NCI-H460 (cell line): Measurements from ENCODE around the gene MBNL2. TPM values are rescaled to one million over a fixed set of nuclear protein-coding genes. Genes with fewer than 3 reads are reported as not detected.

Source experiments
- DNase-seq: peaks from one replicate; pipeline ENCODE4 v3.0.0-alpha.2; 2016; ENCODE audit warnings: low read depth; ENCODE audit errors: extremely low read depth
- total RNA-seq: library from RNA; depleted of rRNA; stranded (reverse); fragments of >200 nt; shearing (Covaris generic); gene quantifications from 2 replicates; pipeline ENCODE4 v1.2.3, GENCODE V29; 2014

MBNL2 gene
- total RNA-seq, 1 experiment from 2014 or later: 48.9 TPM

GRCh38 chr13:97319113-97319720 lies 97.1 kb downstream of the MBNL2 start:
- no peak for DNase-seq

DNA sequence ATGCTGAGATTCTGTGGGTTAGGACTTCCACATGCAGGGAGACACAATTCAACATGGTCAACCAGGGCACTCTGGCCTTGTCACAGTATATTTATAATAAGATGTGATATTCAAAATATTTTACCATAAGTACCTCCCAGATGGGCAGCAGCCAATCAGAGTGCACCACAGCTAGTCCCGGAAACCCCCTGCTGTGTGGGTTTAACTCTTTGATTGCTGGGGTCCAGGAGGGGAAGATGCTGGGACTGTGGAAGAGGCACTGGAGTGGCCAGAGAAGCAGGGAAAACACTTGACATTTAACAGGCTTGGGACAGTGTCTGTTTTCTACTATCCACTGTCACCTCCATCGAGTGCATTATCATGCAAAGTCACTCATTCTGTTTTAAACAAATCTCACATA lies 99.0 kb downstream of the MBNL2 start:
- no peak for DNase-seq

DNA sequence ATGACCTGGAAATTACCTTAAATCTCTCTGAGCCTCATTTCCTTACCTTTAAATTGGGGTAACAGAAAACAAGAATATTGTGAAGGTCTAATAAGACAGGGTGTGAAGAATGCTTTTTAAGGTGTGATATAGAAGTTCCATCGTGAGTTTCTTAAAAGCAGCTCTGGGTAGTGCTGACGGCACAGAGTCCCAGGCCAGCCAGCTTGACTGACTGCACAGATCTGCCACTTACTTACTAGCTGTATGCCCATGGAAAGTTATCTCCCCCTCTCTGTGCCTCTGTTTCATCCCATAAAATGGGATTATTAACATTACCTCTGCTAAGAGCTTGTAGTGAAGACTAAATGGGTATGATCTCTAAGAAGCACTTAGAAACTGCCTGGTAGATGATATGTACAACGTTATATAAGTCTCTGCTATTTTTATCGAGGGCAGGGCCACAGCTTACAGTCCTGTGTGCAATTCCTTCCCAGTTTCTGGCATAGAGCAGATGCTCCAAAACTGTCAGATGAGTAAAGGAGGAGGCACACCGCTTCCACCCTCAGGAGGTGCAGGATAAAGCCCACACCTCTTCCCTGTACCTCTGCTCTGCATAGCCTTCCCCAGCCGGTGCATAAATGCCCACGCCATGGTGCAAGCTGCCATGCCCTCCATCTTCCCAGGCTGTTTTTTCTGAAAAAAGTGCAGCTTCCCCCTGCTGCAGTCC lies 99.6 kb downstream of the MBNL2 start:
- no peak for DNase-seq

DNA sequence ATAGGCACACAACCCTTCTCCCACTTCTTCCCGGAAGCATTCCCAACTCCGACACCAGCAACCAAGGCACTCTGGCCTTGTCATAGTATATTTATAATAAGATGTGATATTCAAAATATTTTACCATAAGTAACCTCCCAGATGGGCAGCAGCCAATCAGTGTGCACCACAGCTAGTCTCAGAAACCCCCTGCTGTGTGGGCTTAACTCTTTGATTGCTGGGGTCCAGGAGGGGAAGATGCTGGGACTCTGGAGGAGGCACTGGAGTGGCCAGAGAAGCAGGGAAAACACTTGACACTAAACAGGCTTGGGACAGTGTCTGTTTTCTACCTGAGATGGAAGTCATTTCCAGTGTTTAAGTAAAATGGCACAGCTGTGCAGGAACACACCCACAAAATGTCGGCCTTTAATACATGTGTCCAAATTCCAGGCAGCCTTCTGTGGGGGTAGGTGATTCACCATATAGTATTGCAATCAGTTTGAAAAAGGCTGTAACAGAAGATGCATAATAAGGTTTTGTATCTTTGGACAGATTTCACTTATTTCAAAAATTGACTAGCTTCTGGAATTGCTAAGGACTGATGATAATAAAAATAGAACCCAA lies 100.7 kb downstream of the MBNL2 start:
- no peak for DNase-seq

GRCh38 chr13:97324115-97324514 lies 102.0 kb downstream of the MBNL2 start:
- DNase-seq: no peak

DNA sequence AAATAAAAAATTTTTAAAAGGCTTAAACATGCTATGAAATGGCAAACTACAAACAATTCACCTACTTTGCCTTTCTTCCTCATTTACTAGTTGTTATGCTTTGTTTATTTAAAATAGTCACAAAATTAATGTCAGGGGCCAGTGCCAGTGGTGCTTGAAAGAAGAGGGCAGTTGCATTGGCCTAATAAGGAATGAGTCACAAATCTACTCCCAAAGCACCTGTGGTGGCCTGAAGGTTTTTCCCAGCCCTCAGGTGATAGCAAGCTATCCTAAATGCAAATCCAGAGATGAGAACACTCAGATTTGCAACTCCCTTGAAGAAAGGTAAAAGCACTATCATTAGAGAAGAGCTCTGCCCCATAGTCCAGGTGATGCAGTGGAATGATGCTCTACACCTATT lies 103.6 kb downstream of the MBNL2 start:
- no peak for DNase-seq

GRCh38 chr13:97327086-97327485 lies 105.0 kb downstream of the MBNL2 start:
- DNase-seq: no peak

DNA sequence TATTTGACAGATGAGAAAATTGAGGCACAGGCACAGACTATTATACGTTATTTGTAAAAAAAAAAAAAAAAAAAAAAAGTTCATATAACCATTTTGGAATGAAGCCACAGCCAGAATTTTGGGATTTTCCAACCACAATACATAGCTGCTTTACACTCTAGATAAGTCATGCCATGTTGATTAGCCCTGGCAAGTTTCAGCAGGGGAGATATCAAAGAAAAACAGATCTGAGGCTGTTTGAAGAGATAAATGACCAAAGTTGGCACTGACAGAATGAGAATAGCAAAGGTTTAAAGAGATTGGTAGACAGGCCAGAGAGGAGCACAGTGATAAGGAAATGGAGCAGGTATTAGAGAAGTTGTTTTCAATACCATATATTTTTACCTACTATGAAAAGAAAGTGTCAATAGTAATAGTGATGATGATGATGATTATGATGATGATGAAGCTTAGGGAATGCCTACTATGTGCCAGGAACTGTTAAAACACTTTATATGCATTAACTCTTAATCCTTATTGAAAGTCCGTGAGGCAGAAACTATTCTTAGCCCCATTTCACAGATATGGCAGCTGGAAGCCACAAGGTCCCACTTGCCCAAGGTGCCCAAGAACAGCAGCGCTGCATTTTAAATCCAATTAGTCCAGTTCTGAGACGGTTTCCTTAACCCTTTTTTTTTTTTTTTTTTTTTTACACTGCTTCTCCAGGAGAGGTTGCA lies 105.5 kb downstream of the MBNL2 start:
- DNase-seq: no peak

GRCh38 chr13:97328222-97328790 lies 106.2 kb downstream of the MBNL2 start:
- no peak for DNase-seq

DNA sequence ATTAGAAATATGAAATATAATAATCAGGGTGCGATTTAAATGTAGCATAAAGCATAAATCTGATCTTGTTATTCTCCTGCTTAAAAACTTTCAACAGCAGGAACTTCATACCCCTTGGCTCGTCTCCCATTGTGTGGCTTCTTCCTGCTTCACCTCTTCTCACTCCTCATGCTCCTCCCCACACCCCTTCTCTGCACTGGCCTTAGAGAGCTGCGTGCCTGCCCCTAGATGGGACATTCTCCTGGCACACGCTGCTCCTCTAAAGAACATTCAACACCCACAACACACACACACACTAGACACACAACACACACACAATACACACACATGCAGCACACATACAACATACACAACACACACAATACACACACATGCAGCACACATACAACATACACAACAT lies 107.2 kb downstream of the MBNL2 start:
- DNase-seq: no peak

- no peak for DNase-seq
Measured at GRCh38 chr13:97330448-97330847, 108.3 kb downstream of the MBNL2 start.

GRCh38 chr13:97332742-97333141 lies 110.6 kb downstream of the MBNL2 start:
- no peak for DNase-seq

DNA sequence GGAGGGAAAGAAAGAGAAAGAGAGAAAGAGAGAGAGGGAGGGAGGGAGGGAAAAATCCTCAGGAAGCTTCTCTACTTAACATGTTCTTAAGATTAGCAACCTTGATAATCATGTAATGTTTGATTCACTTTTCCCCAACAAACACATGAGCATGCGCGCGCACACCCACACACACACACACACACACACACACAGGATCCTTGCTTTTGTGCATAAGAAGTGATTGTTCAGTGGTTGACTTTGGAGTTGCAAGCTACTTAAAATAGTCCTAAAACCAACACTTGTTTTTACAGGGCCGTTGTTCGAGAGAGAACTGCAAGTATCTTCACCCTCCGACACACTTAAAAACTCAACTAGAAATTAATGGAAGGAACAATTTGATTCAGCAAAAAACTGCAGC lies 111.8 kb downstream of the MBNL2 start:
- no peak for DNase-seq

DNA sequence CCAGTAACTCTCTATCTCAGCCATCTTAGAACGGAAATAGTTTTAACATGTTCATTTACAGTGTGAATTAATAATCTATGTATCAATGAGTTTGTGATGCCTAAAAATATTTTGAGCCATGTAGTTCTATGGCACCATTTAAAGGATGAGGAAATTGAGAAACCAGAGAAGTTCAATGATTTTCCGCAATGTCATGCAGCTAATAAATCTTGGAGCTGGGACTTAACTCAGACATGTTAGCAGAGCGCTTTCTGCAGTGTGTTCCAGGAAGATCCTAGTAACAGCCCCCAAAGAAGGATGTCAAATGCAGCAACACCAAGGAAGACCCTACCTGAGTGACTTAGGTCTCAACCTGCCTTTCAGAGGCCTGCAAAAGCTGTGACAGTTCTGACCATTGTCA lies 112.6 kb downstream of the MBNL2 start:
- no peak for DNase-seq

- DNase-seq: no peak
Measured at GRCh38 chr13:97335488-97336134, 113.5 kb downstream of the MBNL2 start.

- DNase-seq: no peak
Measured at GRCh38 chr13:97337985-97338499, 115.9 kb downstream of the MBNL2 start.

GRCh38 chr13:97338571-97338970 lies 116.4 kb downstream of the MBNL2 start:
- DNase-seq: no peak

DNA sequence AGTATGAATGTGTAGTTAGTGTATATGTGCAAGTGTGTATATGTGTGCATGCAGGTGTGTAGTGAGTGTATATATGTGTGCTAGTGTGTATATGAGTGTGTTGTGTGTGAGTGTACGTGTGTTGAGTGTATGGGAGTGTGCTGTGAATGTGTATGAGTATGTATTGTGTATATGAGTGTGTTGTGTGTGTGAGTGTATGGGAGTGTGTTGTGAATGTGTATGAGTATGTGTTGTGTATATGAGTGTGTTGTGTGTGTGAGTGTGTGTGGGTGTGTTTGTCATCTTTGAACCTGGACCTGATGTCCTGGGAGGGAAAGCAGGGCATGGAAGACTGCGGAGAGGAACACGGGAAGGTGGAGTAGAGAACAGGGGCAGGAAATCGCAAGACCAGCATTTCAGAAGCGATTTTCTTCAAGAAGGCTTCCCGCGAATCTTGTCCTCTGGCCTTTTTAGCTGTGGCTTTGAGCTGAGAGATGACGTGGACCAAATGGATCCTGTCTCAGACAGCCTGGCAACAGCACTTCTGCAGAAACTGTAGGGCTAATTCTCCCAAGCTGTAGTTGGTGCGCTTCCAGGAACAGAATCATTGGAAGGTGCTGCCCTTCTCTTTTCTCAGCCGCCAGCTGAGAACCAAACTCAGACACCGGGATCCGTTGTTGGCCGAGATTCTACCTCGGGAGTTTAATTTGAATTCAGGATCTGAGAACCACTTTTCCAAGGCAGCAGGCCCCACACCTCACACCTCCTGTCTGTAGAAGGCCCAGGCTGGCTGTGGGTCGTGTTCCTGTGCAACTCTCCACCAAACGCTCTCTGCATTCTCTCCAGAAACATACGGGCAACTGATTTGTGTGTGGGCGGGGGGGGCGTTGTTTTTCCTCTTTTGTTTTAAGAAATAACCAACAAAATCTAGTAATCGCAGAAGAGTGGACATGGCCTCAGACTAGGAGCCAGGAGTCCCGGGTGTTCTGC lies 117.2 kb downstream of the MBNL2 start:
- DNase-seq: no peak

GRCh38 chr13:97339988-97340749 lies 118.0 kb downstream of the MBNL2 start:
- DNase-seq: no peak
